ENCODE results near the gene MARK3. TPM values are rescaled to one million over a fixed set of nuclear protein-coding genes. Genes with fewer than 3 reads are reported as not detected.

MARK3 gene
- total RNA-seq, 1 experiment from 2014 or later = 78.0 TPM

GRCh38 chr14:103508521-103509329 is 123.5 kb downstream of the MARK3 start:
- H3K36me3 Mint-ChIP-seq (ENCODE audit: insufficient read depth, unreplicated experiment) = peaks cover 71% of the 10 kb centered on the region
- no TSS peak for BruUV-seq (replicated peaks)
- no peak for TF ChIP-seq CTCF (IDR thresholded peaks at IDR 0.05; ENCODE audit: insufficient read depth in 1 of 2, low read depth in 1 of 2, low read length in 1 of 2, severe bottlenecking in 1 of 2, unreplicated experiment in 1 of 2)

GRCh38 chr14:103509864-103510723 is 124.9 kb downstream of the MARK3 start:
- H3K4me1 ChIP-seq = no peaks in the 10 kb centered on the region
- H3K9me3 Mint-ChIP-seq (ENCODE audit: unreplicated experiment) = no peaks in the 10 kb centered on the region
- ChIA-PET CTCF (interaction anchor here (0.7 to 1.3 kb wide), 2 partner anchors 8 to 37 kb away, joined by 3 read pairs; no protein-coding TSS in a partner anchor), POLR2A (no interaction called here)
- H3K9me3 ChIP-seq = no peaks in the 10 kb centered on the region
- intact Hi-C loops (cut with micrococcal nuclease; ENCODE audit: unreplicated experiment) = no loop called here
- no peak overlapping the region for H3K4me3 Mint-ChIP-seq (ENCODE audit: unreplicated experiment)
- BruUV-seq (replicated peaks) = no TSS peak
- peaks cover 63% of the 10 kb centered on the region for H3K36me3 Mint-ChIP-seq (ENCODE audit: insufficient read depth, unreplicated experiment)
- H3K4me1 Mint-ChIP-seq (ENCODE audit: low read depth, unreplicated experiment) = no peaks in the 10 kb centered on the region
- no peaks in the 10 kb centered on the region for H3K27me3 Mint-ChIP-seq (ENCODE audit: insufficient read depth, unreplicated experiment)
- DNase-seq = peak in 1 of 2 experiments; percentile 10
- peaks cover under 1% of the 10 kb centered on the region; the same call in 1 of the 2 replicates for H3K36me3 ChIP-seq (ENCODE audit: control insufficient read depth, insufficient read depth, low read length)
- H3K27ac Mint-ChIP-seq (ENCODE audit: unreplicated experiment) = no peak overlapping the region
- H3K4me3 ChIP-seq (ENCODE audit: low read depth, low read length) = no peak overlapping the region
- no peak for TF ChIP-seq CTCF (IDR thresholded peaks at IDR 0.05; ENCODE audit: insufficient read depth in 1 of 2, low read depth in 1 of 2, low read length in 1 of 2, severe bottlenecking in 1 of 2, unreplicated experiment in 1 of 2)
- no peaks in the 10 kb centered on the region for H3K27me3 ChIP-seq (replicated peaks; ENCODE audit: control insufficient read depth, insufficient read depth, low read length)

More at GRCh38 chr14:103508521-103509329, 123.5 kb downstream of the MARK3 start:
- H3K4me1 Mint-ChIP-seq (ENCODE audit: low read depth, unreplicated experiment) = no peaks in the 10 kb centered on the region
- POLR2A ChIA-PET = no interaction called here
- no peak overlapping the region for H3K4me3 Mint-ChIP-seq (ENCODE audit: unreplicated experiment)
- CTCF ChIA-PET = no interaction called here
- H3K9me3 ChIP-seq = no peaks in the 10 kb centered on the region
- H3K4me1 ChIP-seq = no peaks in the 10 kb centered on the region
- H3K27ac Mint-ChIP-seq (ENCODE audit: unreplicated experiment) = no peak overlapping the region
- no peaks in the 10 kb centered on the region for H3K27me3 ChIP-seq (replicated peaks; ENCODE audit: control insufficient read depth, insufficient read depth, low read length)
- H3K4me3 ChIP-seq (ENCODE audit: low read depth, low read length) = no peak overlapping the region
- intact Hi-C loops (cut with micrococcal nuclease; ENCODE audit: unreplicated experiment) = no loop called here
- DNase-seq = peak in 1 of 2 experiments; percentile 8
- H3K9me3 Mint-ChIP-seq (ENCODE audit: unreplicated experiment) = no peaks in the 10 kb centered on the region
- H3K36me3 ChIP-seq (ENCODE audit: control insufficient read depth, insufficient read depth, low read length) = peaks cover 1% of the 10 kb centered on the region; the same call in 1 of the 2 replicates
- no peaks in the 10 kb centered on the region for H3K27me3 Mint-ChIP-seq (ENCODE audit: insufficient read depth, unreplicated experiment)

All from Caco-2 (cell line).